ENCODE measurements around the gene DENND1C.

DNA sequence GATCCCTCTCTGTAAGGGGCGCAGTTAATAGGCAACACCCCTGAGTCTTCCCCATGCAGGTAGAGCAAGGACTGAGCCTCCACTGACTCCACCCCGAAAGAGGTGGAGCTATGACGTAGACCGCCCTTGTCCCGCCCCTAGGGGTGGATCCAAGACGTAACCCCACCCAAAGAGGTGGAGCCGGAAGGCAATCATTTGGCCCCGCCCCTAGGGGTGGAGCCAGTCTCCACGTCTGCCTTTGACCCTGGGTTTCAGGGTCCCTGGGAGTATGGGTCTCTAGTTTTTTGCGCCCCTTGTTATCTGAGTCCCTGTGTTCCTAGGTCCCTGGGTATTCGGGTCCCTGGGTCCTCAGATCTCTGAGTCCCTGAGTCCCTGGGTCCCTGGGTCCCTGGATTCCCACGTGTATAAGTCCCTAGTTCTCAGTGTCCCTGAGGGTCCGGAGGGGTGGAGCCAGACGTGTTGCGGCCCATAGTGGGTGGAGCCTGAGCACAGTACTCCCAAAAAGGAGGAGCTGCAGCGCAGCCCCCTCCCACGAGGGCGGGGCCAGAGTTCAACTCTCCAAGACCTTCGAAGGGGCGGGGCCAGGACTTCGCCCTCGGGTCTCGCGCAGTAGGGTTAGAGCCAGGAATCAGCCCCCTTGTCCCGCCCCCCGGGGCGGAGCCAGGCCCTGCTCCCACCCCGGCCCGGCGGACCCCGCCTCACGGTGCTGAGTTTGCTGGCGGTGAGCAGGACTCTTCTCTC is 5.3 kb downstream of the DENND1C start:
- TF ChIP-seq, protein P1, sequence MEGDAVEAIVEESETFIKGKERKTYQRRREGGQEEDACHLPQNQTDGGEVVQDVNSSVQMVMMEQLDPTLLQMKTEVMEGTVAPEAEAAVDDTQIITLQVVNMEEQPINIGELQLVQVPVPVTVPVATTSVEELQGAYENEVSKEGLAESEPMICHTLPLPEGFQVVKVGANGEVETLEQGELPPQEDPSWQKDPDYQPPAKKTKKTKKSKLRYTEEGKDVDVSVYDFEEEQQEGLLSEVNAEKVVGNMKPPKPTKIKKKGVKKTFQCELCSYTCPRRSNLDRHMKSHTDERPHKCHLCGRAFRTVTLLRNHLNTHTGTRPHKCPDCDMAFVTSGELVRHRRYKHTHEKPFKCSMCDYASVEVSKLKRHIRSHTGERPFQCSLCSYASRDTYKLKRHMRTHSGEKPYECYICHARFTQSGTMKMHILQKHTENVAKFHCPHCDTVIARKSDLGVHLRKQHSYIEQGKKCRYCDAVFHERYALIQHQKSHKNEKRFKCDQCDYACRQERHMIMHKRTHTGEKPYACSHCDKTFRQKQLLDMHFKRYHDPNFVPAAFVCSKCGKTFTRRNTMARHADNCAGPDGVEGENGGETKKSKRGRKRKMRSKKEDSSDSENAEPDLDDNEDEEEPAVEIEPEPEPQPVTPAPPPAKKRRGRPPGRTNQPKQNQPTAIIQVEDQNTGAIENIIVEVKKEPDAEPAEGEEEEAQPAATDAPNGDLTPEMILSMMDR (conservative IDR thresholded peaks at IDR 0.05; ENCODE audit: low read depth, low read length), result no peak
- no peak for TF ChIP-seq EZH2 (IDR thresholded peaks at IDR 0.05; ENCODE audit: borderline replicate concordance, low read depth, low read length, poor library complexity, severe bottlenecking)
